HepG2 (cell line): ENCODE results near the gene SAP25. TPM values are rescaled to one million over a fixed set of nuclear protein-coding genes. Genes with fewer than 3 reads are reported as not detected.

Experiments used
- ASH2L ChIP-seq: fragments of 300-600, 200-600 bp; sonication (generic); IDR thresholded peaks from 2 replicates; pipeline ENCODE4 v1.7.0; 2017; ENCODE audit warnings: low read depth, mild to moderate bottlenecking, moderate library complexity, mixed read lengths, low read length; ENCODE audit not compliant: insufficient read length
- BRD4 ChIP-seq: sonication (generic); formaldehyde crosslinking; IDR thresholded peaks from 2 replicates; pipeline ENCODE4 v1.4.0; 2020; ENCODE audit warnings: missing genetic modification reagents
- DMAP1 ChIP-seq: IDR thresholded peaks from 2 replicates; pipeline ENCODE4 v1.6.1; 2016
- GLMP ChIP-seq: sonication (generic); formaldehyde crosslinking; IDR thresholded peaks from 2 replicates; pipeline ENCODE4 v1.9.0; 2021; ENCODE audit warnings: missing genetic modification reagents, mild to moderate bottlenecking, borderline replicate concordance
- HOXD1 ChIP-seq: sonication (generic); formaldehyde crosslinking; IDR thresholded peaks from 2 replicates; pipeline ENCODE4 v1.5.0; 2020; ENCODE audit warnings: missing genetic modification reagents
- IKZF4 ChIP-seq: sonication (generic); formaldehyde crosslinking; IDR thresholded peaks from 2 replicates; pipeline ENCODE4 v1.5.1; 2020; ENCODE audit warnings: borderline replicate concordance, mild to moderate bottlenecking, low read depth, missing genetic modification reagents; ENCODE audit errors: not compliant biosample characterization
- ISL2 ChIP-seq: sonication (generic); formaldehyde crosslinking; IDR thresholded peaks from 2 replicates; pipeline ENCODE4 v1.5.0; 2020; ENCODE audit warnings: missing genetic modification reagents
- PHF20 ChIP-seq: sonication (generic); formaldehyde crosslinking; IDR thresholded peaks from 2 replicates; pipeline ENCODE4 v1.5.0; 2020; ENCODE audit warnings: mild to moderate bottlenecking, missing genetic modification reagents
- RERE ChIP-seq: IDR thresholded peaks from 2 replicates; pipeline ENCODE4 v1.6.1; 2016; ENCODE audit warnings: low read depth, missing genetic modification reagents, missing compliant biosample characterization
- ZNF101 ChIP-seq: sonication (generic); formaldehyde crosslinking; IDR thresholded peaks from 2 replicates; pipeline ENCODE4 v1.4.0; 2020; ENCODE audit warnings: mild to moderate bottlenecking, low read depth, missing genetic modification reagents, borderline replicate concordance
- ZNF326 ChIP-seq: sonication (generic); formaldehyde crosslinking; IDR thresholded peaks from 2 replicates; pipeline ENCODE4 v1.4.0; 2020; ENCODE audit warnings: missing genetic modification reagents, borderline replicate concordance
- ZNF562 ChIP-seq: sonication (generic); formaldehyde crosslinking; IDR thresholded peaks from 2 replicates; pipeline ENCODE4 v1.8.0; 2022; ENCODE audit warnings: missing genetic modification reagents, borderline replicate concordance
- polyA plus RNA-seq, 8 experiments: library from polyadenylated mRNA; depleted of rRNA in 3 of 8; stranded (reverse) in 7 of 8; unstranded in 1 of 8; fragments of >200 nt; fragmentation: Illumina TruSeq in 4 of 8; extraction: Trizol in 4 of 8; gene quantifications; 2 replicates each; pipeline versions ENCODE4 v1.2.1 to v1.2.3, GENCODE V29; 2011 to 2016; ENCODE audit warnings: low read depth in 4 of 8, missing spikeins in 1 of 8, mixed read lengths in 1 of 8; ENCODE audit not compliant: insufficient read depth in 1 of 8
- total RNA-seq, 5 experiments: library from RNA; depleted of rRNA; stranded (reverse); fragments of >200 nt; fragmentation: Illumina TruSeq; extraction: Trizol; gene quantifications; 2 replicates each; pipeline ENCODE4 v1.2.3, GENCODE V29; 2016; ENCODE audit warnings: low read depth in 1 of 5
- TF ChIP-seq, protein P1 (sequence below): sonication (generic); formaldehyde crosslinking; conservative IDR thresholded peaks from 2 replicates; pipeline ENCODE4 v1.4.0; 2020; ENCODE audit warnings: missing genetic modification reagents
- TF ChIP-seq, protein P2 (sequence below): sonication (generic); formaldehyde crosslinking; IDR thresholded peaks from 2 replicates; pipeline ENCODE4 v1.5.1; 2020; ENCODE audit warnings: missing genetic modification reagents, mild to moderate bottlenecking, borderline replicate concordance

SAP25 gene
- total and polyA plus RNA-seq, 2 of the 13 experiments (the other 11 are each of a cell fraction or from before 2014, with no cell fraction given) = 0.15 to 0.20 TPM

- peak; percentile 27; the same call in 1 of the 2 replicates for TF ChIP-seq BRD4 (CRISPR knock-in tag)
- TF ChIP-seq, protein P1, sequence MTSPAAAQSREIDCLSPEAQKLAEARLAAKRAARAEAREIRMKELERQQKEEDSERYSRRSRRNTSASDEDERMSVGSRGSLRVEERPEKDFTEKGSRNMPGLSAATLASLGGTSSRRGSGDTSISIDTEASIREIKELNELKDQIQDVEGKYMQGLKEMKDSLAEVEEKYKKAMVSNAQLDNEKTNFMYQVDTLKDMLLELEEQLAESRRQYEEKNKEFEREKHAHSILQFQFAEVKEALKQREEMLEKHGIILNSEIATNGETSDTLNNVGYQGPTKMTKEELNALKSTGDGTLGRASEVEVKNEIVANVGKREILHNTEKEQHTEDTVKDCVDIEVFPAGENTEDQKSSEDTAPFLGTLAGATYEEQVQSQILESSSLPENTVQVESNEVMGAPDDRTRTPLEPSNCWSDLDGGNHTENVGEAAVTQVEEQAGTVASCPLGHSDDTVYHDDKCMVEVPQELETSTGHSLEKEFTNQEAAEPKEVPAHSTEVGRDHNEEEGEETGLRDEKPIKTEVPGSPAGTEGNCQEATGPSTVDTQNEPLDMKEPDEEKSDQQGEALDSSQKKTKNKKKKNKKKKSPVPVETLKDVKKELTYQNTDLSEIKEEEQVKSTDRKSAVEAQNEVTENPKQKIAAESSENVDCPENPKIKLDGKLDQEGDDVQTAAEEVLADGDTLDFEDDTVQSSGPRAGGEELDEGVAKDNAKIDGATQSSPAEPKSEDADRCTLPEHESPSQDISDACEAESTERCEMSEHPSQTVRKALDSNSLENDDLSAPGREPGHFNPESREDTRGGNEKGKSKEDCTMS (CRISPR knock-in tag) = no peak
- no peak for TF ChIP-seq ZNF562 (CRISPR knock-in tag)
- TF ChIP-seq ASH2L = peak; percentile 80
- no peak for TF ChIP-seq PHF20 (CRISPR knock-in tag)
- TF ChIP-seq ZNF101 (CRISPR knock-in tag) = no peak
- peak; percentile 86 for TF ChIP-seq ISL2 (CRISPR knock-in tag)
- TF ChIP-seq DMAP1 (CRISPR knock-in tag) = peak; percentile 26; the same call in 1 of the 2 replicates
- TF ChIP-seq RERE (CRISPR knock-in tag) = peak; percentile 80
- no peak for TF ChIP-seq IKZF4
- TF ChIP-seq HOXD1 (CRISPR knock-in tag) = peak; percentile 88
- no peak for TF ChIP-seq GLMP
- TF ChIP-seq, protein P2, sequence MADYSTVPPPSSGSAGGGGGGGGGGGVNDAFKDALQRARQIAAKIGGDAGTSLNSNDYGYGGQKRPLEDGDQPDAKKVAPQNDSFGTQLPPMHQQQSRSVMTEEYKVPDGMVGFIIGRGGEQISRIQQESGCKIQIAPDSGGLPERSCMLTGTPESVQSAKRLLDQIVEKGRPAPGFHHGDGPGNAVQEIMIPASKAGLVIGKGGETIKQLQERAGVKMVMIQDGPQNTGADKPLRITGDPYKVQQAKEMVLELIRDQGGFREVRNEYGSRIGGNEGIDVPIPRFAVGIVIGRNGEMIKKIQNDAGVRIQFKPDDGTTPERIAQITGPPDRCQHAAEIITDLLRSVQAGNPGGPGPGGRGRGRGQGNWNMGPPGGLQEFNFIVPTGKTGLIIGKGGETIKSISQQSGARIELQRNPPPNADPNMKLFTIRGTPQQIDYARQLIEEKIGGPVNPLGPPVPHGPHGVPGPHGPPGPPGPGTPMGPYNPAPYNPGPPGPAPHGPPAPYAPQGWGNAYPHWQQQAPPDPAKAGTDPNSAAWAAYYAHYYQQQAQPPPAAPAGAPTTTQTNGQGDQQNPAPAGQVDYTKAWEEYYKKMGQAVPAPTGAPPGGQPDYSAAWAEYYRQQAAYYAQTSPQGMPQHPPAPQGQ (CRISPR knock-in tag) = no peak
- TF ChIP-seq ZNF326 (CRISPR knock-in tag) = no peak
These were observed 27.4 kb downstream of the SAP25 start (continued) for GRCh38 chr7:100546129-100546925.
